KMS-11 (cell line): Measurements from ENCODE around the gene RPGRIP1L.

Experiments
- H2AFZ ChIP-seq: fragments of 200-600 bp; sonication (generic); 2 replicates; pipeline ENCODE4 v1.6.1; 2016; ENCODE audit warnings: antibody characterized with exemption, mixed run types, low read depth
- H3K27ac ChIP-seq: fragments of 200-600 bp; sonication (generic); 2 replicates; pipeline ENCODE4 v1.6.1; 2016; ENCODE audit warnings: mild to moderate bottlenecking, mixed run types
- H3K27me3 ChIP-seq: fragments of 200-600 bp; sonication (generic); 2 replicates; pipeline ENCODE4 v1.6.1; 2017; ENCODE audit warnings: mild to moderate bottlenecking, low read depth, mixed run types, moderate library complexity; ENCODE audit not compliant: insufficient read depth
- H3K36me3 ChIP-seq: fragments of 200-600 bp; sonication (generic); 2 replicates; pipeline ENCODE4 v1.6.1; 2017; ENCODE audit warnings: mild to moderate bottlenecking, mixed run types; ENCODE audit not compliant: insufficient read depth
- H3K4me1 ChIP-seq: fragments of 200-600 bp; sonication (generic); 2 replicates; pipeline ENCODE4 v1.6.1; 2016; ENCODE audit warnings: mild to moderate bottlenecking, low read depth, mixed run types; ENCODE audit not compliant: poor library complexity, severe bottlenecking
- H3K4me2 ChIP-seq: fragments of 200-600 bp; sonication (generic); 2 replicates; pipeline ENCODE4 v1.7.0; 2016; ENCODE audit warnings: mild to moderate bottlenecking, mixed run types
- H3K4me3 ChIP-seq: fragments of 200-600 bp; sonication (generic); IDR thresholded peaks from 2 replicates; pipeline ENCODE4 v1.6.1; 2017; ENCODE audit warnings: low read depth, low read length, mixed read lengths; ENCODE audit not compliant: insufficient read depth
- H3K79me2 ChIP-seq: fragments of 200-600 bp; sonication (generic); 2 replicates; pipeline ENCODE4 v1.6.1; 2016; ENCODE audit warnings: low read depth, mixed run types; ENCODE audit not compliant: insufficient read depth
- H3K9ac ChIP-seq: fragments of 200-600 bp; sonication (generic); 2 replicates; pipeline ENCODE4 v1.6.1; 2016; ENCODE audit warnings: mild to moderate bottlenecking, mixed run types
- H4K20me1 ChIP-seq: fragments of 200-600 bp; sonication (generic); 2 replicates; pipeline ENCODE4 v1.6.1; 2016; ENCODE audit warnings: mild to moderate bottlenecking, mixed run types; ENCODE audit not compliant: insufficient read depth
- CTCF ChIP-seq: fragments of 200-600 bp; sonication (generic); conservative IDR thresholded peaks from 2 replicates; pipeline ENCODE4 v1.6.1; 2017; ENCODE audit warnings: low read depth, mild to moderate bottlenecking, antibody characterized with exemption, low read length, moderate library complexity, mixed read lengths

Gene RPGRIP1L

GRCh38 chr16:53600616-53601015, 103.0 kb downstream of the RPGRIP1L start:
- Histone ChIP-seq H4K20me1 (no peaks in the 10 kb centered on the region), H3K27me3 (no peaks in the 10 kb centered on the region), H3K4me3 (no peak overlapping the region), H3K4me2 (no peak overlapping the region), H3K36me3 (no peaks in the 10 kb centered on the region), H2AFZ (no peak overlapping the region), H3K4me1 (no peaks in the 10 kb centered on the region), H3K27ac (no peak overlapping the region), H3K79me2 (no peaks in the 10 kb centered on the region), H3K9ac (no peak overlapping the region)
- TF ChIP-seq CTCF: no peak

GRCh38 chr16:53600126-53600525, 103.5 kb downstream of the RPGRIP1L start:
- no peaks in the 10 kb centered on the region for H3K27me3 ChIP-seq
- H2AFZ ChIP-seq: no peak overlapping the region
- no peak for TF ChIP-seq CTCF
- H4K20me1 ChIP-seq: no peaks in the 10 kb centered on the region
- no peak overlapping the region for H3K4me2 ChIP-seq
- no peaks in the 10 kb centered on the region for H3K79me2 ChIP-seq
- H3K4me1 ChIP-seq: no peaks in the 10 kb centered on the region
- H3K36me3 ChIP-seq: no peaks in the 10 kb centered on the region
- H3K9ac ChIP-seq: no peak overlapping the region
- no peak overlapping the region for H3K27ac ChIP-seq
- no peak overlapping the region for H3K4me3 ChIP-seq

- H3K79me2 ChIP-seq: no peaks in the 10 kb centered on the region
- no peak overlapping the region for H3K27ac ChIP-seq
- H2AFZ ChIP-seq: no peak overlapping the region
- no peaks in the 10 kb centered on the region for H4K20me1 ChIP-seq
- H3K4me3 ChIP-seq: no peak overlapping the region
- no peak overlapping the region for H3K4me2 ChIP-seq
- no peaks in the 10 kb centered on the region for H3K4me1 ChIP-seq
- no peak for TF ChIP-seq CTCF
- H3K9ac ChIP-seq: no peak overlapping the region
- H3K27me3 ChIP-seq: no peaks in the 10 kb centered on the region
- H3K36me3 ChIP-seq: no peaks in the 10 kb centered on the region
Observed at GRCh38 chr16:53599548-53599947, 104.1 kb downstream of the RPGRIP1L start.

- no peak for TF ChIP-seq CTCF
- H3K27ac ChIP-seq: no peak overlapping the region
- no peak overlapping the region for H2AFZ ChIP-seq
- H3K4me2 ChIP-seq: no peak overlapping the region
- no peak overlapping the region for H3K9ac ChIP-seq
- H4K20me1 ChIP-seq: no peaks in the 10 kb centered on the region
- H3K27me3 ChIP-seq: no peaks in the 10 kb centered on the region
- H3K36me3 ChIP-seq: no peaks in the 10 kb centered on the region
- no peaks in the 10 kb centered on the region for H3K4me1 ChIP-seq
- H3K4me3 ChIP-seq: no peak overlapping the region
- no peaks in the 10 kb centered on the region for H3K79me2 ChIP-seq
Observed at GRCh38 chr16:53598511-53599275, 105.0 kb downstream of the RPGRIP1L start.
